Measurements from ENCODE around the gene FMN1. TPM values are rescaled to one million over a fixed set of nuclear protein-coding genes. Genes with fewer than 3 reads are reported as not detected.

Gene FMN1
- total RNA-seq, 1 experiment from 2014 or later = 0.37 TPM

GRCh38 chr15:32831485-32831884, 363.0 kb downstream of the FMN1 start:
- Histone ChIP-seq H3K4me3 (ENCODE audit: low read depth, low read length, poor library complexity, severe bottlenecking) (no peak overlapping the region), H3K27ac (ENCODE audit: low read depth, low read length, poor library complexity, severe bottlenecking) (no peak overlapping the region), H3K27me3 (replicated peaks; ENCODE audit: insufficient read depth, low read depth, low read length, poor library complexity) (peaks cover 9% of the 10 kb centered on the region)

GRCh38 chr15:32830241-32830640, 364.3 kb downstream of the FMN1 start:
- POLR2A ChIA-PET (ENCODE audit: low non-redundant PET) = no interaction called here
- Histone ChIP-seq H3K9me3 (ENCODE audit: low read depth, low read length, poor library complexity, severe bottlenecking) (no peaks in the 10 kb centered on the region), H3K36me3 (ENCODE audit: insufficient read depth, low read length, poor library complexity, severe bottlenecking) (no peaks in the 10 kb centered on the region), H3K4me1 (ENCODE audit: insufficient read depth, low read length, poor library complexity, severe bottlenecking) (no peaks in the 10 kb centered on the region), H3K4me3 (ENCODE audit: low read depth, low read length, poor library complexity, severe bottlenecking) (no peak overlapping the region), H3K27ac (ENCODE audit: low read depth, low read length, poor library complexity, severe bottlenecking) (no peak overlapping the region), H3K27me3 (replicated peaks; ENCODE audit: insufficient read depth, low read depth, low read length, poor library complexity) (peaks cover 9% of the 10 kb centered on the region)
- CTCF ChIA-PET = no interaction called here
- no TSS peak for BruUV-seq (replicated peaks)
- DNase-seq (ENCODE audit: low spot score) = no peak
- TF ChIP-seq EZH2 (IDR thresholded peaks at IDR 0.05; ENCODE audit: borderline replicate concordance, low read depth, low read length, poor library complexity, severe bottlenecking) = no peak
- intact Hi-C loops (cut with micrococcal nuclease; ENCODE audit: unreplicated experiment) = no loop called here

More at GRCh38 chr15:32831485-32831884, 363.0 kb downstream of the FMN1 start:
- intact Hi-C loops (cut with micrococcal nuclease; ENCODE audit: unreplicated experiment) = no loop called here
- Histone ChIP-seq H3K9me3 (ENCODE audit: low read depth, low read length, poor library complexity, severe bottlenecking) (no peaks in the 10 kb centered on the region), H3K4me1 (ENCODE audit: insufficient read depth, low read length, poor library complexity, severe bottlenecking) (no peaks in the 10 kb centered on the region), H3K36me3 (ENCODE audit: insufficient read depth, low read length, poor library complexity, severe bottlenecking) (no peaks in the 10 kb centered on the region)
- ChIA-PET POLR2A (ENCODE audit: low non-redundant PET) (no interaction called here), CTCF (no interaction called here)
- TF ChIP-seq CTCF (conservative IDR thresholded peaks at IDR 0.05; ENCODE audit: low read depth, low read length) (no peak), EZH2 (IDR thresholded peaks at IDR 0.05; ENCODE audit: borderline replicate concordance, low read depth, low read length, poor library complexity, severe bottlenecking) (no peak)
- BruUV-seq (replicated peaks) = no TSS peak
- no peak for DNase-seq (ENCODE audit: low spot score)

GRCh38 chr15:32829436-32829835, 365.1 kb downstream of the FMN1 start:
- Histone ChIP-seq H3K36me3 (ENCODE audit: insufficient read depth, low read length, poor library complexity, severe bottlenecking) (no peaks in the 10 kb centered on the region), H3K4me3 (ENCODE audit: low read depth, low read length, poor library complexity, severe bottlenecking) (no peak overlapping the region), H3K4me1 (ENCODE audit: insufficient read depth, low read length, poor library complexity, severe bottlenecking) (no peaks in the 10 kb centered on the region), H3K27ac (ENCODE audit: low read depth, low read length, poor library complexity, severe bottlenecking) (no peak overlapping the region), H3K27me3 (replicated peaks; ENCODE audit: insufficient read depth, low read depth, low read length, poor library complexity) (peaks cover 9% of the 10 kb centered on the region), H3K9me3 (ENCODE audit: low read depth, low read length, poor library complexity, severe bottlenecking) (no peaks in the 10 kb centered on the region)
- TF ChIP-seq EZH2 (IDR thresholded peaks at IDR 0.05; ENCODE audit: borderline replicate concordance, low read depth, low read length, poor library complexity, severe bottlenecking) (no peak), CTCF (conservative IDR thresholded peaks at IDR 0.05; ENCODE audit: low read depth, low read length) (no peak)
- ChIA-PET CTCF (no interaction called here), POLR2A (ENCODE audit: low non-redundant PET) (no interaction called here)
- DNase-seq (ENCODE audit: low spot score) = no peak
- intact Hi-C loops (cut with micrococcal nuclease; ENCODE audit: unreplicated experiment) = no loop called here
- BruUV-seq (replicated peaks) = no TSS peak

- intact Hi-C loops (cut with micrococcal nuclease; ENCODE audit: unreplicated experiment) = no loop called here
- ChIA-PET CTCF (no interaction called here), POLR2A (ENCODE audit: low non-redundant PET) (no interaction called here)
- peaks cover 5% of the 10 kb centered on the region for H3K27me3 ChIP-seq (replicated peaks; ENCODE audit: insufficient read depth, low read depth, low read length, poor library complexity)
- BruUV-seq (replicated peaks) = no TSS peak
- TF ChIP-seq CTCF (conservative IDR thresholded peaks at IDR 0.05; ENCODE audit: low read depth, low read length) (no peak), EZH2 (IDR thresholded peaks at IDR 0.05; ENCODE audit: borderline replicate concordance, low read depth, low read length, poor library complexity, severe bottlenecking) (no peak)
- no peaks in the 10 kb centered on the region for H3K9me3 ChIP-seq (ENCODE audit: low read depth, low read length, poor library complexity, severe bottlenecking)
- no peaks in the 10 kb centered on the region for H3K4me1 ChIP-seq (ENCODE audit: insufficient read depth, low read length, poor library complexity, severe bottlenecking)
- no peak overlapping the region for H3K27ac ChIP-seq (ENCODE audit: low read depth, low read length, poor library complexity, severe bottlenecking)
- DNase-seq (ENCODE audit: low spot score) = no peak
- H3K36me3 ChIP-seq (ENCODE audit: insufficient read depth, low read length, poor library complexity, severe bottlenecking) = no peaks in the 10 kb centered on the region
- no peak overlapping the region for H3K4me3 ChIP-seq (ENCODE audit: low read depth, low read length, poor library complexity, severe bottlenecking)
These were observed 365.9 kb downstream of the FMN1 start for GRCh38 chr15:32828507-32829186.

All from A673 (cell line).